B cell (primary cell): ENCODE measurements around the gene C5. TPM values are rescaled to one million over a fixed set of nuclear protein-coding genes. Genes with fewer than 3 reads are reported as not detected.
"Not testable (repeated sequence)": the region's sequence is repeated elsewhere in the genome, so short reads cannot be mapped to it uniquely, and the experiment has no call there.

Experiments used
- ATAC-seq: fragments of 200-7000 bp; cut with Tn5 transposase; one replicate; pipeline ENCODE4 v1.10.0; 2021; ENCODE audit warnings: low read depth, mild to moderate bottlenecking, moderate number of reproducible peaks, moderate library complexity
- CTCF ChIA-PET: fragments of 350-600 bp; sonication (Branson Sonifier 250); formaldehyde crosslinking; loops from one replicate; lab custom pipeline; 2021; ENCODE audit warnings: antibody characterized with exemption, inconsistent platforms; lab: Charles Lee
- POLR2A ChIA-PET: fragments of 350-600 bp; sonication (Branson Sonifier 250); formaldehyde crosslinking; loops from one replicate; lab custom pipeline; 2021; ENCODE audit warnings: antibody characterized with exemption; lab: Charles Lee
- DNase-seq: peaks from one replicate; pipeline ENCODE4 v3.0.0; 2013
- H2AFZ ChIP-seq: 2 replicates; pipeline ENCODE4 v1.6.1; 2012; ENCODE audit warnings: mild to moderate bottlenecking, low read depth, low read length; ENCODE audit not compliant: insufficient read depth, poor library complexity, severe bottlenecking
- H3K27ac ChIP-seq, 2 donors: 1 replicate in 1 of 2; 2 replicates in 1 of 2; pipeline ENCODE4 v1.5.1; 2012 to 2013; ENCODE audit warnings: low read length in 2 of 2, mild to moderate bottlenecking in 2 of 2, moderate library complexity in 1 of 2
- H3K27me3 ChIP-seq, 4 experiments: fragments of 200-600 bp in 1 of 4; sonication (generic) in 1 of 4; replicated peaks in 1 of 4; 1 replicate in 2 of 4; 2 replicates in 2 of 4; pipeline versions ENCODE4 v1.6.1 to v1.7.0; 2013 to 2016; ENCODE audit warnings: low read length in 3 of 4, mild to moderate bottlenecking in 2 of 4, mixed read lengths in 1 of 4, moderate library complexity in 1 of 4; ENCODE audit not compliant: insufficient read depth in 4 of 4, control insufficient read depth in 3 of 4; ENCODE audit errors: control extremely low read depth in 1 of 4
- H3K36me3 ChIP-seq, 2 experiments: replicated peaks in 1 of 2; 1 replicate in 1 of 2; 2 replicates in 1 of 2; pipeline versions ENCODE4 v1.6.1 to v1.7.1; 2013; ENCODE audit warnings: low read length in 1 of 2; ENCODE audit not compliant: insufficient read depth in 2 of 2, control insufficient read depth in 1 of 2; ENCODE audit errors: control extremely low read depth in 1 of 2, extremely low read depth in 1 of 2
- H3K4me1 ChIP-seq, 2 donors: fragments of 200-600 bp in 1 of 2; sonication (generic) in 1 of 2; 1 replicate in 1 of 2; 2 replicates in 1 of 2; pipeline versions ENCODE4 v1.5.1 to v1.6.1; 2013 to 2017; ENCODE audit warnings: low read length in 2 of 2; ENCODE audit not compliant: control insufficient read depth in 2 of 2, insufficient read depth in 2 of 2
- H3K4me2 ChIP-seq: replicated peaks from 2 replicates; pipeline ENCODE3; 2012; ENCODE audit warnings: mild to moderate bottlenecking, low read depth, low read length; ENCODE audit not compliant: poor library complexity, severe bottlenecking
- H3K4me3 ChIP-seq, 5 experiments: fragments of 200-600 bp in 1 of 5; sonication (generic) in 1 of 5; 1 replicate in 3 of 5; 2 replicates in 2 of 5; pipeline versions ENCODE4 v1.5.1 to v1.7.0; 2011 to 2016; ENCODE audit warnings: low read length in 4 of 5, mild to moderate bottlenecking in 4 of 5, low read depth in 2 of 5, control low read depth in 1 of 5, moderate library complexity in 1 of 5; ENCODE audit not compliant: insufficient read depth in 1 of 5; ENCODE audit errors: control extremely low read depth in 1 of 5, extremely low read depth in 1 of 5
- H3K79me2 ChIP-seq: fragments of 200-600 bp; sonication (generic); one replicate; pipeline ENCODE4 v1.6.0; 2016; ENCODE audit warnings: low read length; ENCODE audit not compliant: control insufficient read depth, insufficient read depth
- H3K9ac ChIP-seq: fragments of 200-600 bp; sonication (generic); 2 replicates; pipeline ENCODE4 v1.6.1; 2017; ENCODE audit warnings: mild to moderate bottlenecking, low read length, moderate library complexity
- H3K9me3 ChIP-seq, 3 donors: one replicate each; pipeline versions ENCODE4 v1.6.1 to v1.7.1; 2013; ENCODE audit warnings: low read length in 2 of 3; ENCODE audit not compliant: control insufficient read depth in 2 of 3, insufficient read depth in 1 of 3; ENCODE audit errors: control extremely low read depth in 1 of 3
- H4K20me1 ChIP-seq: 2 replicates; pipeline ENCODE4 v1.6.0; 2012; ENCODE audit warnings: mild to moderate bottlenecking, low read length; ENCODE audit not compliant: insufficient read depth, control insufficient read depth, poor library complexity, severe bottlenecking
- H3K27ac Mint-ChIP-seq: one replicate; pipeline ENCODE4 v1.8.0; 2021; ENCODE audit warnings: mixed read lengths
- H3K27me3 Mint-ChIP-seq: one replicate; pipeline ENCODE4 v1.8.0; 2021; ENCODE audit warnings: mixed read lengths
- H3K4me1 Mint-ChIP-seq: one replicate; pipeline ENCODE4 v1.8.0; 2021; ENCODE audit warnings: mixed read lengths
- H3K4me3 Mint-ChIP-seq: one replicate; pipeline ENCODE4 v1.8.0; 2021; ENCODE audit warnings: mixed read lengths
- H3K9me3 Mint-ChIP-seq: one replicate; pipeline ENCODE4 v1.8.0; 2022; ENCODE audit warnings: mixed read lengths; ENCODE audit not compliant: insufficient read depth
- EZH2 ChIP-seq: IDR thresholded peaks from 2 replicates; pipeline ENCODE4 v1.6.1; 2012; ENCODE audit warnings: borderline replicate concordance, low read depth, mild to moderate bottlenecking, moderate library complexity, low read length; ENCODE audit not compliant: insufficient read depth, poor library complexity, severe bottlenecking
- WGBS: methylation state at CpG from one replicate; pipeline ENCODE4 v1.1.5; 2013; ENCODE audit warnings: missing lambda C conversion rate; ENCODE audit not compliant: insufficient coverage; 5-methylcytosine and 5-hydroxymethylcytosine counted together
- intact Hi-C: fragments of 100-400 bp; cut with micrococcal nuclease; formaldehyde crosslinking; loops from one replicate; pipeline ENCODE4 v1.10.0; 2022
- polyA plus RNA-seq: library from polyadenylated mRNA; depleted of rRNA; stranded (reverse); fragments of >200 nt; gene quantifications from 2 replicates; pipeline ENCODE4 v1.2.3, GENCODE V29; 2012
- total RNA-seq, 2 donors: library from RNA; stranded (reverse); fragments of 120-200 nt in 1 of 2; gene quantifications; 1 replicate in 1 of 2; 2 replicates in 1 of 2; pipeline versions ENCODE4 v1.2.3 to v1.2.4, GENCODE V29; 2013 to 2022
- TF ChIP-seq, protein P1 (sequence below): fragments of 200-600 bp; IDR thresholded peaks from one replicate; pipeline ENCODE4 v1.8.0; 2022; ENCODE audit warnings: antibody characterized with exemption, mild to moderate bottlenecking

C5 gene
- total and polyA plus RNA-seq, 2 donors (not counting 1 experiment from before 2014, with no cell fraction given): 2.7 to 10.4 TPM

DNA sequence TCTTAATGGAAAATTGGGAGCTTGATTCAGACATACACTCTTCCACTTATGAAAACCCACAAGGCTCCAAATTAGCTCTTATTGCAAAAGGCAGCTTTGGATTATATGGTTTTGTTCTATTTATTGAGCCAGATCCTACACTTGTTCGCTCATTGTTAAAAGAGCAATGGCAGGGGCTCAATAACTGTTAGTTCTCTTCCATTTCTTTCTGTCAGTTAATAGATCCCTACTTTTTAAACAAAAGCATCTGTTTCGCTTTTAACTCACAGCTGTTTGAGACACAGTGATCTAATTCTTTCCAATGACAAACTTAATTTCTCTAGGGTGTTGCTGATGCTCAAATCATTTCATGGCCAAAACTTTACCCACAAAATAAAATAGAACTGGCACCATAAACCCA lies 11.7 kb downstream of the C5 start:
- Histone ChIP-seq H3K27ac (no peak overlapping the region), H3K27me3 (no peaks in the 10 kb centered on the region), H3K79me2 (no peaks in the 10 kb centered on the region), H3K9me3 (no peaks in the 10 kb centered on the region), H2AFZ (no peak overlapping the region), H3K9ac (no peak overlapping the region), H4K20me1 (no peaks in the 10 kb centered on the region), H3K4me2 (no peak overlapping the region), H3K4me3 (no peak overlapping the region), H3K36me3 (no peaks in the 10 kb centered on the region), H3K4me1 (no peaks in the 10 kb centered on the region)
- WGBS: no CpG with 5 or more reads among the region's 2 CpGs
- no peaks in the 10 kb centered on the region for H3K9me3 Mint-ChIP-seq
- CTCF ChIA-PET: interaction anchor here (1.0 kb wide), 1 partner anchor 22 kb away, joined by 3 read pairs; no protein-coding TSS in a partner anchor
- DNase-seq (no peak), ATAC-seq (no peak)
- no peak overlapping the region for H3K4me3 Mint-ChIP-seq
- TF ChIP-seq, protein P1, sequence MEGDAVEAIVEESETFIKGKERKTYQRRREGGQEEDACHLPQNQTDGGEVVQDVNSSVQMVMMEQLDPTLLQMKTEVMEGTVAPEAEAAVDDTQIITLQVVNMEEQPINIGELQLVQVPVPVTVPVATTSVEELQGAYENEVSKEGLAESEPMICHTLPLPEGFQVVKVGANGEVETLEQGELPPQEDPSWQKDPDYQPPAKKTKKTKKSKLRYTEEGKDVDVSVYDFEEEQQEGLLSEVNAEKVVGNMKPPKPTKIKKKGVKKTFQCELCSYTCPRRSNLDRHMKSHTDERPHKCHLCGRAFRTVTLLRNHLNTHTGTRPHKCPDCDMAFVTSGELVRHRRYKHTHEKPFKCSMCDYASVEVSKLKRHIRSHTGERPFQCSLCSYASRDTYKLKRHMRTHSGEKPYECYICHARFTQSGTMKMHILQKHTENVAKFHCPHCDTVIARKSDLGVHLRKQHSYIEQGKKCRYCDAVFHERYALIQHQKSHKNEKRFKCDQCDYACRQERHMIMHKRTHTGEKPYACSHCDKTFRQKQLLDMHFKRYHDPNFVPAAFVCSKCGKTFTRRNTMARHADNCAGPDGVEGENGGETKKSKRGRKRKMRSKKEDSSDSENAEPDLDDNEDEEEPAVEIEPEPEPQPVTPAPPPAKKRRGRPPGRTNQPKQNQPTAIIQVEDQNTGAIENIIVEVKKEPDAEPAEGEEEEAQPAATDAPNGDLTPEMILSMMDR: no peak
- TF ChIP-seq EZH2: no peak
- H3K27me3 Mint-ChIP-seq: no peaks in the 10 kb centered on the region
- H3K27ac Mint-ChIP-seq: no peak overlapping the region
- H3K4me1 Mint-ChIP-seq: no peaks in the 10 kb centered on the region
- POLR2A ChIA-PET: no interaction called here
- intact Hi-C loops: no loop called here

DNA sequence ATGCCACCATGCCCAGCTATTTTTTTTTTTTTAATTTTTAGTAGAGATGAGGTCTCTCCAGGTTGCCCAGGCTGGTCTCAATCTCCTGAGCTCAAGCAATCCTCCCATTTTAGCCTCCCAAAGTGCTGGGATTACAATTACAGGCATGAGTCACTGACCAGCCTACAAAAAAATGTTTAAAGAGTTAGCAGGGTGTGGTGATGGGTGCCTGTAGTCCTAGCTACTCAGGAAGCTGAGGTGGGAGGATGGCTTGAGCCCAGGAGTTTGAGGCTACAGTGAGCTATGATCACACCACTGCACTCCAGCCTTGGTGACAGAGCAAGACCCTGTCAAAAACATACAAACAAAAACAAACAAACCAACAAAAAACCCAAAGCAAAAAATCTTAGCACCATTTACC lies 14.4 kb downstream of the C5 start:
- DNase-seq, H3K9me3 Mint-ChIP-seq, H3K4me3 ChIP-seq, H3K9me3 ChIP-seq, H3K4me1 Mint-ChIP-seq, POLR2A ChIA-PET, H3K9ac ChIP-seq, H3K79me2 ChIP-seq, H2AFZ ChIP-seq, H3K4me2 ChIP-seq, H3K36me3 ChIP-seq, H3K4me1 ChIP-seq, H3K27me3 ChIP-seq, H3K27ac ChIP-seq, H4K20me1 ChIP-seq, H3K27ac Mint-ChIP-seq, H3K4me3 Mint-ChIP-seq, H3K27me3 Mint-ChIP-seq, intact Hi-C loops, ATAC-seq: not testable (repeated sequence)
- CTCF ChIA-PET: interaction anchor here (0.5 to 2.3 kb wide), 6 partner anchors 12 to 339 kb away, joined by 3 to 8 read pairs (median 3); no protein-coding TSS in a partner anchor
